H1 (cell line): ENCODE results near the gene CELSR1. TPM values are rescaled to one million over a fixed set of nuclear protein-coding genes. Genes with fewer than 3 reads are reported as not detected.

Experiments used
- HDAC6 ChIP-seq: IDR thresholded peaks from one replicate; pipeline ENCODE4 v1.7.1; 2012; ENCODE audit warnings: low read depth, mild to moderate bottlenecking, inconsistent platforms, low read length, moderate library complexity
- KDM1A ChIP-seq: fragments of 200-600, 300-600 bp; sonication (generic); IDR thresholded peaks from 2 replicates; pipeline ENCODE4 v1.7.1; 2016; ENCODE audit warnings: mild to moderate bottlenecking, low read length, borderline replicate concordance
- USF2 ChIP-seq: IDR thresholded peaks from 2 replicates; pipeline ENCODE4 v1.6.1; 2011; ENCODE audit warnings: low read length, improper control_type of control experiment
- polyA plus RNA-seq, 7 experiments: library from polyadenylated mRNA; depleted of rRNA in 3 of 7; stranded (reverse) in 5 of 7; unstranded in 2 of 7; fragments of >200 nt in 5 of 7; fragments of 200-250 nt in 2 of 7; gene quantifications; 1 replicate in 5 of 7; 2 replicates in 1 of 7; 4 replicates in 1 of 7; pipeline versions ENCODE4 v1.2.1 to v1.2.3, GENCODE V29; 2011 to 2013; ENCODE audit warnings: missing spikeins in 2 of 7, mixed read lengths in 2 of 7
- total RNA-seq: library from RNA; stranded (reverse); fragmentation: NEBNext Ultra II Directional; extraction: Animal tissue kit (Norgen Biotek cat#: 25700); gene quantifications from 2 replicates; pipeline ENCODE4 v1.2.1, GENCODE V29; 2021

The CELSR1 gene
- total and polyA plus RNA-seq, 2 of the 8 experiments (the other 6 are each of a cell fraction or from before 2014, with no cell fraction given): 9.0 to 12.4 TPM

- TF ChIP-seq USF2: no peak
- no peak for TF ChIP-seq HDAC6
- no peak for TF ChIP-seq KDM1A
- TF ChIP-seq, all 59 proteins: peak for 0
Measured at GRCh38 chr22:46512683-46513082, 24.7 kb downstream of the CELSR1 start (continued).
